H9 (cell line): ENCODE results near the gene PRR35. TPM values are rescaled to one million over a fixed set of nuclear protein-coding genes. Genes with fewer than 3 reads are reported as not detected.

Experiments
- DNase-seq: peaks from one replicate; pipeline ENCODE4 v3.0.0-alpha.2; 2017
- H2AFZ ChIP-seq: one replicate; pipeline ENCODE4 v1.6.1; 2013; ENCODE audit warnings: mild to moderate bottlenecking, low read length, control low read depth, moderate library complexity
- H2AK5ac ChIP-seq: 2 replicates; pipeline ENCODE4 v1.6.1; 2013; ENCODE audit warnings: low read length, control low read depth, mixed read lengths; ENCODE audit not compliant: insufficient read length
- H2BK120ac ChIP-seq: one replicate; pipeline ENCODE4 v1.6.1; 2013; ENCODE audit warnings: low read depth, mild to moderate bottlenecking, low read length, control low read depth, inconsistent platforms; ENCODE audit not compliant: poor library complexity, severe bottlenecking
- H2BK12ac ChIP-seq: 2 replicates; pipeline ENCODE4 v1.6.1; 2013; ENCODE audit warnings: low read length, control low read depth, mixed read lengths, low read depth; ENCODE audit not compliant: insufficient read length
- H2BK15ac ChIP-seq: 2 replicates; pipeline ENCODE4 v1.6.1; 2013; ENCODE audit warnings: low read depth, low read length, control low read depth
- H2BK20ac ChIP-seq: one replicate; pipeline ENCODE4 v1.6.1; 2013; ENCODE audit warnings: low read depth, mild to moderate bottlenecking, low read length, control low read depth, inconsistent platforms; ENCODE audit not compliant: poor library complexity, severe bottlenecking
- H2BK5ac ChIP-seq: 2 replicates; pipeline ENCODE4 v1.6.1; 2013; ENCODE audit warnings: low read length, control low read depth, mixed read lengths; ENCODE audit not compliant: insufficient read length
- H3K14ac ChIP-seq: 2 replicates; pipeline ENCODE4 v1.6.1; 2013; ENCODE audit warnings: low read length, control low read depth; ENCODE audit not compliant: insufficient read depth
- H3K18ac ChIP-seq: 2 replicates; pipeline ENCODE4 v1.6.1; 2013; ENCODE audit warnings: low read depth, mild to moderate bottlenecking, mixed read lengths, low read length, control low read depth; ENCODE audit not compliant: insufficient read length
- H3K23ac ChIP-seq: 2 replicates; pipeline ENCODE4 v1.6.1; 2013; ENCODE audit warnings: low read length, control low read depth, mixed read lengths, low read depth; ENCODE audit not compliant: insufficient read length
- H3K23me2 ChIP-seq: 2 replicates; pipeline ENCODE4 v1.6.1; 2013; ENCODE audit warnings: low read depth, mild to moderate bottlenecking, mixed read lengths, low read length, control low read depth; ENCODE audit not compliant: insufficient read length, poor library complexity, severe bottlenecking
- H3K27ac ChIP-seq: 2 replicates; pipeline ENCODE4 v1.5.1; 2013; ENCODE audit warnings: low read length, control low read depth, mixed read lengths, low read depth; ENCODE audit not compliant: insufficient read length
- H3K27me3 ChIP-seq: 2 replicates; pipeline ENCODE4 v1.6.1; 2013; ENCODE audit warnings: low read length, control low read depth, inconsistent platforms; ENCODE audit not compliant: insufficient read depth
- H3K4ac ChIP-seq: 2 replicates; pipeline ENCODE4 v1.6.1; 2013; ENCODE audit warnings: low read depth, mild to moderate bottlenecking, control low read depth, inconsistent platforms, low read length, moderate library complexity
- H3K4me1 ChIP-seq: 2 replicates; pipeline ENCODE4 v1.6.1; 2013; ENCODE audit warnings: low read length, control low read depth, inconsistent platforms; ENCODE audit not compliant: insufficient read depth
- H3K4me2 ChIP-seq: 2 replicates; pipeline ENCODE4 v1.6.1; 2013; ENCODE audit warnings: low read length, control low read depth, mixed read lengths; ENCODE audit not compliant: insufficient read length, insufficient read depth
- H3K56ac ChIP-seq: 2 replicates; pipeline ENCODE4 v1.6.1; 2013; ENCODE audit warnings: low read depth, mild to moderate bottlenecking, mixed read lengths, low read length, control low read depth; ENCODE audit not compliant: insufficient read length
- H3K79me1 ChIP-seq: 2 replicates; pipeline ENCODE4 v1.6.1; 2013; ENCODE audit warnings: low read depth, mild to moderate bottlenecking, moderate library complexity, low read length, control low read depth, inconsistent platforms; ENCODE audit not compliant: insufficient read depth, poor library complexity, severe bottlenecking
- H3K79me2 ChIP-seq: 2 replicates; pipeline ENCODE4 v1.6.1; 2013; ENCODE audit warnings: low read length, control low read depth, inconsistent platforms; ENCODE audit not compliant: insufficient read depth
- H3K9ac ChIP-seq: 2 replicates; pipeline ENCODE4 v1.6.1; 2013; ENCODE audit warnings: low read length, control low read depth, mixed read lengths; ENCODE audit not compliant: insufficient read length; ENCODE audit errors: extremely low read depth
- H3K9me3 ChIP-seq: one replicate; pipeline ENCODE4 v1.6.1; 2013; ENCODE audit warnings: low read depth, low read length, inconsistent platforms; ENCODE audit not compliant: control insufficient read depth
- H3T11ph ChIP-seq: one replicate; pipeline ENCODE4 v1.6.1; 2013; ENCODE audit warnings: mild to moderate bottlenecking, low read length, control low read depth, inconsistent platforms
- H4K20me1 ChIP-seq: one replicate; pipeline ENCODE4 v1.6.1; 2013; ENCODE audit not compliant: control insufficient read depth, insufficient read length, insufficient read depth
- H4K5ac ChIP-seq: 2 replicates; pipeline ENCODE4 v1.6.1; 2013; ENCODE audit warnings: low read depth, mild to moderate bottlenecking, mixed read lengths, low read length, control low read depth; ENCODE audit not compliant: insufficient read length
- H4K8ac ChIP-seq: replicated peaks from 2 replicates; pipeline ENCODE4 v1.6.1; 2013; ENCODE audit warnings: low read length, control low read depth, mixed read lengths, low read depth; ENCODE audit not compliant: insufficient read length
- H4K91ac ChIP-seq: 2 replicates; pipeline ENCODE4 v1.6.1; 2013; ENCODE audit warnings: low read depth, mild to moderate bottlenecking, moderate library complexity, mixed read lengths, low read length, control low read depth; ENCODE audit not compliant: insufficient read length
- H3K27ac Mint-ChIP-seq, 3 experiments: 2 replicates in 2 of 3; 3 replicates in 1 of 3; pipeline ENCODE4 v1.8.0; 2020 to 2021; ENCODE audit warnings: mixed read lengths in 3 of 3, mild to moderate bottlenecking in 1 of 3, moderate library complexity in 1 of 3
- H3K27me3 Mint-ChIP-seq: 2 replicates; pipeline ENCODE4 v1.8.0; 2021; ENCODE audit warnings: low read depth, mild to moderate bottlenecking, moderate library complexity, mixed read lengths
- H3K36me3 Mint-ChIP-seq, 3 experiments: 2 replicates in 2 of 3; 3 replicates in 1 of 3; pipeline ENCODE4 v1.8.0; 2020 to 2021; ENCODE audit warnings: low read depth in 3 of 3, mixed read lengths in 3 of 3; ENCODE audit not compliant: insufficient read depth in 1 of 3
- H3K4me1 Mint-ChIP-seq, 2 experiments: 2 replicates each; pipeline ENCODE4 v1.8.0; 2020; ENCODE audit warnings: mixed read lengths in 2 of 2
- H3K4me3 Mint-ChIP-seq, 2 experiments: 2 replicates in 1 of 2; 3 replicates in 1 of 2; pipeline ENCODE4 v1.8.0; 2020 to 2021; ENCODE audit warnings: mild to moderate bottlenecking in 2 of 2, mixed read lengths in 2 of 2, moderate library complexity in 1 of 2
- H3K9me3 Mint-ChIP-seq, 2 experiments: 2 replicates in 1 of 2; 3 replicates in 1 of 2; pipeline ENCODE4 v1.8.0; 2020; ENCODE audit warnings: mild to moderate bottlenecking in 2 of 2, mixed read lengths in 2 of 2, moderate library complexity in 1 of 2
- WGBS: extraction: QIAGEN DNeasy Blood & Tissue Kit; methylation state at CpG from one replicate; pipeline ENCODE4 v1.1.7; 2013; ENCODE audit warnings: missing lambda C conversion rate, low lambda C conversion rate, mixed read lengths; ENCODE audit not compliant: insufficient read length; ENCODE audit errors: extremely low coverage; 5-methylcytosine and 5-hydroxymethylcytosine counted together
- total RNA-seq: library from RNA; stranded (reverse); gene quantifications from 2 replicates; pipeline ENCODE4 v1.2.1, GENCODE V29; 2021
- TF ChIP-seq, protein P1 (sequence below): fragments of 200-600 bp; sonication (generic); conservative IDR thresholded peaks from 3 replicates; pipeline ENCODE4 v1.8.0; 2021; ENCODE audit warnings: antibody characterized with exemption, mild to moderate bottlenecking

PRR35 gene
- total RNA-seq, 1 experiment from 2014 or later = 0.33 TPM

DNA sequence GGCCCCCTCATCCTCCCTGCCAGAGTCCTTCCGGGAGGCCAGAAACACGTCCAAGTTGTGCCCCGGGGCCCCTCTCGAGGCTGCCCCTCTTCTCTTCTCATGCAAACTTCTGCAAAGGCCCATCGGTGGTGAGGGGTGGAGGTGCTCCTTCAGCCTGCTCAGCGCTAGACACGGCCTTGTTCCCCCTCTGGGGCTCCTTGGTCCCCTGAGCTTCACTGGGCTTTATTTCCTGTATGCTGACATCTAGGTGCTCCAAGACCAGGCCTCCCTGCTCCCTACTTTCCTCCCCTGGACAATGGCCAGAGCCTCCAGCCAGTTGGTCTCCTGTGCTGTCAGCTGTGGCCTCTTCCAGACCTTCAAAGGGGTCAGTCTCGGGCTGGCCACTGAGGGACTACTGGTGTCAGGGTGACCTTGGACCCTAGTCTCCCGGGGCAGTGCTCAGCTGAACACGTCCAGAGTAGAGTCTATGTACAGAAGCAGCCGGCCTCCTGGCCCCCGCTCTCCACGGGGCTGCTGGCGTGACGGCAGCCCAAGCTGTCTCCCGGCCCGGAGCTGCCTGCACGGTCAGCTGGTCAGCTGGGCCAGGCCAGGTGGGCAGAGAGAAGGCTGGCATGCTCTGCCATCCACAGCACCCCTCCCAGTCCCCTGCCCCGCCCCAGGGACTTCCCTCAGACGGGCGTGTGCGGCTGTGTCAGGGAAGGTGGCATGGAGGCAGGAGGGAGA lies 1.7 kb upstream of the PRR35 start:
- Histone ChIP-seq H3K23me2 (no peaks in the 10 kb centered on the region), H3K4me1 (no peaks in the 10 kb centered on the region), H3K4me2 (no peak overlapping the region), H4K5ac (no peak overlapping the region), H4K91ac (no peak overlapping the region), H4K20me1 (peaks cover 3% of the 10 kb centered on the region), H3T11ph (no peak overlapping the region), H3K79me2 (no peaks in the 10 kb centered on the region), H2BK20ac (no peak overlapping the region), H3K18ac (no peak overlapping the region), H2BK15ac (no peak overlapping the region; the same call in 1 of the 2 replicates), H2AK5ac (no peak overlapping the region), H2BK5ac (no peak overlapping the region), H3K9ac (no peak overlapping the region), H2BK120ac (no peak overlapping the region), H3K79me1 (no peaks in the 10 kb centered on the region), H3K27me3 (peaks cover 2% of the 10 kb centered on the region; the same call in 1 of the 2 replicates), H3K56ac (no peak overlapping the region), H4K8ac (no peak overlapping the region), H2BK12ac (no peak overlapping the region), H3K23ac (no peak overlapping the region), H3K9me3 (no peaks in the 10 kb centered on the region), H3K14ac (no peak overlapping the region), H3K27ac (no peak overlapping the region), H3K4ac (no peak overlapping the region), H2AFZ (no peak overlapping the region)
- Mint-ChIP-seq H3K9me3 (no peaks in the 10 kb centered on the region; a peak in 1 of 5 replicates), H3K27me3 (peaks cover 42% of the 10 kb centered on the region), H3K4me3 (no peak overlapping the region; a peak in 1 of 5 replicates), H3K27ac (no peak overlapping the region), H3K36me3 (peaks cover 0 to 3% (median 0%) of the 10 kb centered on the region in 3 experiments; a peak in 3 of 7 replicates), H3K4me1 (no peaks in the 10 kb centered on the region)
- TF ChIP-seq, protein P1, sequence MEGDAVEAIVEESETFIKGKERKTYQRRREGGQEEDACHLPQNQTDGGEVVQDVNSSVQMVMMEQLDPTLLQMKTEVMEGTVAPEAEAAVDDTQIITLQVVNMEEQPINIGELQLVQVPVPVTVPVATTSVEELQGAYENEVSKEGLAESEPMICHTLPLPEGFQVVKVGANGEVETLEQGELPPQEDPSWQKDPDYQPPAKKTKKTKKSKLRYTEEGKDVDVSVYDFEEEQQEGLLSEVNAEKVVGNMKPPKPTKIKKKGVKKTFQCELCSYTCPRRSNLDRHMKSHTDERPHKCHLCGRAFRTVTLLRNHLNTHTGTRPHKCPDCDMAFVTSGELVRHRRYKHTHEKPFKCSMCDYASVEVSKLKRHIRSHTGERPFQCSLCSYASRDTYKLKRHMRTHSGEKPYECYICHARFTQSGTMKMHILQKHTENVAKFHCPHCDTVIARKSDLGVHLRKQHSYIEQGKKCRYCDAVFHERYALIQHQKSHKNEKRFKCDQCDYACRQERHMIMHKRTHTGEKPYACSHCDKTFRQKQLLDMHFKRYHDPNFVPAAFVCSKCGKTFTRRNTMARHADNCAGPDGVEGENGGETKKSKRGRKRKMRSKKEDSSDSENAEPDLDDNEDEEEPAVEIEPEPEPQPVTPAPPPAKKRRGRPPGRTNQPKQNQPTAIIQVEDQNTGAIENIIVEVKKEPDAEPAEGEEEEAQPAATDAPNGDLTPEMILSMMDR = no peak
- DNase-seq = no peak
- WGBS = no CpG with 5 or more reads among the region's 22 CpGs
